ENCODE results near the gene GTF2F1. TPM values are rescaled to one million over a fixed set of nuclear protein-coding genes. Genes with fewer than 3 reads are reported as not detected.

GTF2F1 gene
- polyA plus RNA-seq, 1 of the 3 experiments (the other 2 are of a cell fraction) = 104 TPM

DNA sequence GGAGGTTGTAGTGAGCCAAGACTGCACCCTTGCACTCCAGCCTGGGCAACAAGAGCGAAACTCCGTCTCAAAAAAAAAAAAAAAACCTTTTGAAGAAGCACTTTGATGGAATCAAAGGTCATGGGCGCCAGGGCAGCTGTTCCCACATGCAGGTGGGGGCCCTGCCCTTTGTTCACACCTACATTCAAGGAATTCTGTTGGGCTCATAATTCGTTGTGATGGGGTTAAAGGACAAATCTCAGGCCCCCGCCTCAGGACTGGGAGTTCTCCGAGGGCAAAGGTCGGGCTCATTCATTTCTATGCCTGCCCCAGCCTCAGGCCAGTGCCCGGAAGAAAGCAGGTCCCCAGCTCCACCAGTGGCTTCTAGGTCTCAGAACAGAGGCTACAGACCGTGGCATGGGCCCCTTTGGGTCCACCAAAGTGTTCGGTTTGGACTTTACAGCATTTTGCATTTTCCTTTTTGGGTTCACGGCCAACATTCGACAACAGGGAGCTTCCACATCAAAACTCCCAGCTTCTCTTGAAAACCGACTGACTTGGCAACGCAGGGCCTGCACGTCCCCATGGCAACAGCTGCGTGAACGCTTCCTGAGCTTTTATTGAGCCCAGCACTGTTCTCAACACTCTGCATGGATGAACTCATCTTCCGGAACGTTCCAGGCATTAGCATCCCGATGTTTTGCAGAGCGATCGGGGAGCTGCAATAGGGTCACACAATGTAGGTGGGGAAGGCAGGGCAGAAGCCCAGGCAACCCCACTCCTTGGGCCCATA is 10.1 kb upstream of the GTF2F1 start:
- no peak overlapping the region for H2AFZ ChIP-seq (ENCODE audit: low read depth)
- no peak overlapping the region for H3K4me2 ChIP-seq
- no peaks in the 10 kb centered on the region for H3K4me1 ChIP-seq (ENCODE audit: control insufficient read depth in 1 of 2, insufficient read depth in 2 of 2, low read depth in 1 of 2, low read length in 1 of 2)
- H3K27me3 ChIP-seq (ENCODE audit: insufficient read depth) = no peaks in the 10 kb centered on the region
- no peak for TF ChIP-seq MXI1 (IDR thresholded peaks at IDR 0.05; ENCODE audit: low read depth, low read length)
- no peak for TF ChIP-seq FOXJ3 (CRISPR knock-in tag; IDR thresholded peaks at IDR 0.05)
- no peak for TF ChIP-seq GABPA (IDR thresholded peaks at IDR 0.05; ENCODE audit: low read depth)
- TF ChIP-seq JUND (IDR thresholded peaks at IDR 0.05) = no peak
- TF ChIP-seq ELF1 (IDR thresholded peaks at IDR 0.05) = no peak
- TF ChIP-seq, protein P1, sequence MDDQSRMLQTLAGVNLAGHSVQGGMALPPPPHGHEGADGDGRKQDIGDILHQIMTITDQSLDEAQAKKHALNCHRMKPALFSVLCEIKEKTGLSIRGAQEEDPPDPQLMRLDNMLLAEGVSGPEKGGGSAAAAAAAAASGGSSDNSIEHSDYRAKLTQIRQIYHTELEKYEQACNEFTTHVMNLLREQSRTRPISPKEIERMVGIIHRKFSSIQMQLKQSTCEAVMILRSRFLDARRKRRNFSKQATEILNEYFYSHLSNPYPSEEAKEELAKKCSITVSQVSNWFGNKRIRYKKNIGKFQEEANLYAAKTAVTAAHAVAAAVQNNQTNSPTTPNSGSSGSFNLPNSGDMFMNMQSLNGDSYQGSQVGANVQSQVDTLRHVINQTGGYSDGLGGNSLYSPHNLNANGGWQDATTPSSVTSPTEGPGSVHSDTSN (IDR thresholded peaks at IDR 0.05) = no peak
- no peak for TF ChIP-seq SMC3 (IDR thresholded peaks at IDR 0.05; ENCODE audit: low read depth, low read length)
- TF ChIP-seq NFIC (IDR thresholded peaks at IDR 0.05; ENCODE audit: borderline replicate concordance) = no peak
- TF ChIP-seq YY1 (IDR thresholded peaks at IDR 0.05; ENCODE audit: low read depth) = no peak
- no peak for TF ChIP-seq SIN3A (IDR thresholded peaks at IDR 0.05; ENCODE audit: borderline replicate concordance, low read depth, low read length)
- TF ChIP-seq, protein P2, sequence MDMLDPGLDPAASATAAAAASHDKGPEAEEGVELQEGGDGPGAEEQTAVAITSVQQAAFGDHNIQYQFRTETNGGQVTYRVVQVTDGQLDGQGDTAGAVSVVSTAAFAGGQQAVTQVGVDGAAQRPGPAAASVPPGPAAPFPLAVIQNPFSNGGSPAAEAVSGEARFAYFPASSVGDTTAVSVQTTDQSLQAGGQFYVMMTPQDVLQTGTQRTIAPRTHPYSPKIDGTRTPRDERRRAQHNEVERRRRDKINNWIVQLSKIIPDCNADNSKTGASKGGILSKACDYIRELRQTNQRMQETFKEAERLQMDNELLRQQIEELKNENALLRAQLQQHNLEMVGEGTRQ (IDR thresholded peaks at IDR 0.05; ENCODE audit: borderline replicate concordance, low read depth, low read length) = no peak
- TF ChIP-seq CHD2 (IDR thresholded peaks at IDR 0.05; ENCODE audit: low read length, partially characterized antibody) = no peak
- no peak for TF ChIP-seq POLR2AphosphoS5 (IDR thresholded peaks at IDR 0.05; ENCODE audit: low read depth, low read length)
- TF ChIP-seq, protein P3, sequence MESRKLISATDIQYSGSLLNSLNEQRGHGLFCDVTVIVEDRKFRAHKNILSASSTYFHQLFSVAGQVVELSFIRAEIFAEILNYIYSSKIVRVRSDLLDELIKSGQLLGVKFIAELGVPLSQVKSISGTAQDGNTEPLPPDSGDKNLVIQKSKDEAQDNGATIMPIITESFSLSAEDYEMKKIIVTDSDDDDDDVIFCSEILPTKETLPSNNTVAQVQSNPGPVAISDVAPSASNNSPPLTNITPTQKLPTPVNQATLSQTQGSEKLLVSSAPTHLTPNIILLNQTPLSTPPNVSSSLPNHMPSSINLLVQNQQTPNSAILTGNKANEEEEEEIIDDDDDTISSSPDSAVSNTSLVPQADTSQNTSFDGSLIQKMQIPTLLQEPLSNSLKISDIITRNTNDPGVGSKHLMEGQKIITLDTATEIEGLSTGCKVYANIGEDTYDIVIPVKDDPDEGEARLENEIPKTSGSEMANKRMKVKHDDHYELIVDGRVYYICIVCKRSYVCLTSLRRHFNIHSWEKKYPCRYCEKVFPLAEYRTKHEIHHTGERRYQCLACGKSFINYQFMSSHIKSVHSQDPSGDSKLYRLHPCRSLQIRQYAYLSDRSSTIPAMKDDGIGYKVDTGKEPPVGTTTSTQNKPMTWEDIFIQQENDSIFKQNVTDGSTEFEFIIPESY (IDR thresholded peaks at IDR 0.05; ENCODE audit: borderline replicate concordance, low read depth) = no peak
- no peak for TF ChIP-seq TCF12 (IDR thresholded peaks at IDR 0.05)
- TF ChIP-seq, protein P4, sequence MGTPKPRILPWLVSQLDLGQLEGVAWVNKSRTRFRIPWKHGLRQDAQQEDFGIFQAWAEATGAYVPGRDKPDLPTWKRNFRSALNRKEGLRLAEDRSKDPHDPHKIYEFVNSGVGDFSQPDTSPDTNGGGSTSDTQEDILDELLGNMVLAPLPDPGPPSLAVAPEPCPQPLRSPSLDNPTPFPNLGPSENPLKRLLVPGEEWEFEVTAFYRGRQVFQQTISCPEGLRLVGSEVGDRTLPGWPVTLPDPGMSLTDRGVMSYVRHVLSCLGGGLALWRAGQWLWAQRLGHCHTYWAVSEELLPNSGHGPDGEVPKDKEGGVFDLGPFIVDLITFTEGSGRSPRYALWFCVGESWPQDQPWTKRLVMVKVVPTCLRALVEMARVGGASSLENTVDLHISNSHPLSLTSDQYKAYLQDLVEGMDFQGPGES (IDR thresholded peaks at IDR 0.05; ENCODE audit: low read depth, low read length) = no peak
- POLR2A ChIA-PET = no interaction called here
- no peak overlapping the region for H3K27ac ChIP-seq (ENCODE audit: low read depth in 2 of 2, low read length in 1 of 2)
- DNase-seq = no peak
- H3K9me3 ChIP-seq = no peaks in the 10 kb centered on the region
- H3K4me3 ChIP-seq (ENCODE audit: low read depth in 2 of 2, low read length in 1 of 2) = no peak overlapping the region
- H3K9me2 ChIP-seq = no peaks in the 10 kb centered on the region
- CTCF ChIA-PET = interaction anchor here (2.1 kb wide), 1 partner anchor 9 kb away, joined by 6 read pairs; no protein-coding TSS in a partner anchor
- 79% methylated on average over 22 of the region's 22 CpGs for WGBS (ENCODE audit: low lambda C conversion rate)
- H3K36me3 ChIP-seq (replicated peaks in 1 of 2; ENCODE audit: control insufficient read depth in 1 of 2, insufficient read depth in 2 of 2, low read length in 1 of 2) = no peaks in the 10 kb centered on the region
- no peaks in the 10 kb centered on the region for H4K20me1 ChIP-seq (ENCODE audit: insufficient read depth)
- H3F3A ChIP-seq (replicated peaks; ENCODE audit: insufficient read depth) = no peaks in the 10 kb centered on the region
- no peak overlapping the region for H3K9ac ChIP-seq
- H3K79me2 ChIP-seq (ENCODE audit: insufficient read depth) = no peaks in the 10 kb centered on the region
